Brain microvascular endothelial cell (primary cell): ENCODE results near the gene MTX1.
"Not testable (repeated sequence)": the region's sequence is repeated elsewhere in the genome, so short reads cannot be mapped to it uniquely, and the experiment has no call there.

Source experiments
- DNase-seq: peaks from one replicate; pipeline ENCODE4 v3.0.0-alpha.2; 2020
- H3K27ac ChIP-seq: fragments of 250-450 bp; sonication (Bioruptor Pico); 2 replicates; pipeline ENCODE4 v1.5.1; 2020; ENCODE audit warnings: mild to moderate bottlenecking, moderate library complexity
- H3K27me3 ChIP-seq: fragments of 250-450 bp; sonication (Bioruptor Pico); replicated peaks from 2 replicates; pipeline ENCODE4 v1.5.1; 2020; ENCODE audit warnings: mild to moderate bottlenecking
- H3K36me3 ChIP-seq: fragments of 250-450 bp; sonication (Bioruptor Pico); replicated peaks from 2 replicates; pipeline ENCODE4 v1.5.1; 2020; ENCODE audit warnings: mild to moderate bottlenecking
- H3K4me3 ChIP-seq: 2 replicates; pipeline ENCODE4 v1.5.1; 2011; ENCODE audit warnings: low read depth, mild to moderate bottlenecking, control low read depth, low read length, moderate library complexity
- in situ Hi-C: cut with HindIII; loops from 2 replicates; pipeline ENCODE4 v1.10.0; 2017; ENCODE audit warnings: low sequenced_read_pairs, low pct_ligation_motif_present
- TF ChIP-seq, protein P1 (sequence below): IDR thresholded peaks from 2 replicates; pipeline ENCODE4 v1.5.1; 2011; ENCODE audit warnings: low read depth, mild to moderate bottlenecking, moderate library complexity, low read length, control low read depth, inconsistent platforms; ENCODE audit errors: missing control alignments

The MTX1 gene

DNA sequence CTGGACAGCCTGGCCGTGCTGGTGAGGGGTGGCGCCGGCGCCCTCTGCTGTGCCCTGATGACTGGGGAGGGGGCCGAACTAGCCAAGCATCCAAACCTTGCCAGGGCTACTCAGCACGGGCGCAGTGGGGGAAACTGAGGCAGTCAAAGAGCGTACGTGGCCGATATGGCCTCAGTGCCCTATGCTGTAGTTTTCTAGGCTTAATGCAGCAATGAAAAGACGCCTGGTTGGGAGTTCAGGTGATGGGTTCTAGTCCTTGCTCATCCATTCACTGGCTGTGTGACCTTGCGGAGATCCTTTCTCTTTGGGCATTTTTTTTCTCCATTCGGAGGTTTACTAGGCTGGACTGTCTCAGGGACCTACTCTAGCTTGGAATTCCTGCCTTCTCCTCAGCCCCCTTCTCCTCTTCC, 822 bp downstream of the MTX1 start:
- TF ChIP-seq, protein P1, sequence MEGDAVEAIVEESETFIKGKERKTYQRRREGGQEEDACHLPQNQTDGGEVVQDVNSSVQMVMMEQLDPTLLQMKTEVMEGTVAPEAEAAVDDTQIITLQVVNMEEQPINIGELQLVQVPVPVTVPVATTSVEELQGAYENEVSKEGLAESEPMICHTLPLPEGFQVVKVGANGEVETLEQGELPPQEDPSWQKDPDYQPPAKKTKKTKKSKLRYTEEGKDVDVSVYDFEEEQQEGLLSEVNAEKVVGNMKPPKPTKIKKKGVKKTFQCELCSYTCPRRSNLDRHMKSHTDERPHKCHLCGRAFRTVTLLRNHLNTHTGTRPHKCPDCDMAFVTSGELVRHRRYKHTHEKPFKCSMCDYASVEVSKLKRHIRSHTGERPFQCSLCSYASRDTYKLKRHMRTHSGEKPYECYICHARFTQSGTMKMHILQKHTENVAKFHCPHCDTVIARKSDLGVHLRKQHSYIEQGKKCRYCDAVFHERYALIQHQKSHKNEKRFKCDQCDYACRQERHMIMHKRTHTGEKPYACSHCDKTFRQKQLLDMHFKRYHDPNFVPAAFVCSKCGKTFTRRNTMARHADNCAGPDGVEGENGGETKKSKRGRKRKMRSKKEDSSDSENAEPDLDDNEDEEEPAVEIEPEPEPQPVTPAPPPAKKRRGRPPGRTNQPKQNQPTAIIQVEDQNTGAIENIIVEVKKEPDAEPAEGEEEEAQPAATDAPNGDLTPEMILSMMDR: no peak
- H3K4me3 ChIP-seq: peak overlapping the region; percentile 98
- no peaks in the 10 kb centered on the region for H3K27me3 ChIP-seq
- H3K36me3 ChIP-seq: peaks cover 6% of the 10 kb centered on the region
- H3K27ac ChIP-seq: peak overlapping the region; percentile 100
- DNase-seq: no peak
- in situ Hi-C loops: no loop called here

DNA sequence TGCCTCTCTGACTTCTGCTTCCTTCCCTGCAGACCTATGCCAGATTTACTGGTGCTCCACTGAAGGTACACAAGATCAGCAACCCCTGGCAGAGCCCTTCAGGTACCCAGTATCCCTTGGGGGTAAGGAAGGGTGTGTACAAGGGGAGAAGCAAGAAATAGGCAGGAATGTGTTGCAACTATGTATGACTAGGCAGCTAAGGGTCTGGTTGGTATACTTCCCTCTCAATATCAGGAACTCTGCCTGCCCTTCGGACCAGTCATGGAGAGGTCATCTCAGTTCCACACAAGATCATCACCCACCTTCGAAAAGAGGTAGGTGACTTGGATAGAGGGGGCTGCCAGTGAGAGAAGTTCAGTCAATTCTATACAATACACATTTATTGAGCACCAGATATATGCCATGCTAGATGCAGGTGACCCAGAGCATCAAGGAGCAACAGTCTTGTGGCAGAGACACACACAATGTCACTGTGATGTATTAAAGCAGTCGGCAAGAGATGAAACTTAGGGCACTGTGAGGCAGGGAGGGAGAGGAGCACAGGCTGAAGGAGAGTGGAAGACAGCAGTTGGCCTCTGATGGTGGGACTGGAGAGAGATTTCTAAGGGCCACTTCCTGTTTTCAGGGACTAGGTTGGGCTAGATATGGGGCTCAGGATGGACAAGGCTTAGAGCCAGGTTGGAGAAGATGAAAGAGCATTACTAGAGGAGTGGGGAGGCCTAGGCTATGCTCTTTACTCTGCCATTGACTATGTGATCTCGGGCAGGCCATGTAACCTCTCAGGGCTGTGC, 2.0 kb downstream of the MTX1 start:
- Histone ChIP-seq H3K27me3 (no peaks in the 10 kb centered on the region), H3K27ac (no peak overlapping the region), H3K36me3 (peaks cover 6% of the 10 kb centered on the region), H3K4me3 (no peak overlapping the region)
- in situ Hi-C loops: no loop called here
- DNase-seq: no peak
- TF ChIP-seq, protein P1: no peak

DNA sequence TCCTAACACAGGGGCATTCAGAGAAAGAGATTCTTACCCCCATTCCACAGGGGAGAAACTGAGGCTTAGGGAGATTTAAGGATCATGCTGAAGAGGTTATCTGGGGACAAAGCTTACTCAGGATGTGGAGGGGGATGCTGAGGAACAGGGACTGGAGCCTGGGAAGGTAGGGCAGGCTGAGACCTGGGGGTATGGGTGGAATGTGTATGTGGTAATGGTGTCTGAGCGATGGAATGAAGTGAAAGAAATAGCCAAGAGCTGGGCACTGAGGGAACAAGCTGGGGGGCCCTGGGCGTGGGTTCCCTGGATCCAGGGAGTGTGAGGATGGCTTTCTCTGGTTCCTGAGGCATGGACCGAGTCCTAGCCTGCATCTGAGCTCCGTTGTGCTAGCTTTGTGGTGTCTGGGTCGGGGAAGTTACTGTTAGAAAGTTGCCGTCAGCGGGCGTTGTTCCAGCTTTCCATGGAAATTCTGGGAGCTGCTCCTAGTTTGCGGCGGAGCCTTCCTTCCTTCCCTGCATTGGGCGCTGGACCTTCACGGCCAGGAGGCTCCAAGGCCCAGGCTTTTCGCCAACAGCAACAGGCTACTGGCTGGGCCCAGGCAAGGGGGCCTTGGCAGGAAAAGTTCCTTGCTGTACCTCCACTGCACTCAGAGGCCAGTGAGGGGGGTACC, 3.0 kb downstream of the MTX1 start:
- H3K27ac ChIP-seq, H3K4me3 ChIP-seq, H3K36me3 ChIP-seq, DNase-seq, in situ Hi-C loops, H3K27me3 ChIP-seq: not testable (repeated sequence)

DNA sequence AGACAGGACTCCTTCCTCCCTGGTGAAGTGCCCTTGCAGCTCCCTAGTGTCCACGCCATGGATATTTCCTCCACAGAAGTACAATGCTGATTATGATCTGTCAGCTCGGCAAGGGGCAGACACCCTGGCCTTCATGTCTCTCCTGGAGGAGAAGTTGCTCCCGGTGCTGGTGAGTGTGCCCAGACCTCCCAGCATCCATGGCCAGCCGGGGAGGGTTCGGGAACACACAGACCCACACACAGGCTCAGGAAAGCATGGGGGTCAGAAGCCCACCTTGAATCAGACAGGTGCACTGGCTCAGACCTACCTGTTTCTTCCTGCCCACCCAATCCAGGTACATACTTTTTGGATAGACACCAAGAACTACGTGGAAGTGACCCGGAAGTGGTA, 3.6 kb downstream of the MTX1 start:
- H3K4me3 ChIP-seq, DNase-seq, H3K27ac ChIP-seq, H3K36me3 ChIP-seq, H3K27me3 ChIP-seq, in situ Hi-C loops: not testable (repeated sequence)

DNA sequence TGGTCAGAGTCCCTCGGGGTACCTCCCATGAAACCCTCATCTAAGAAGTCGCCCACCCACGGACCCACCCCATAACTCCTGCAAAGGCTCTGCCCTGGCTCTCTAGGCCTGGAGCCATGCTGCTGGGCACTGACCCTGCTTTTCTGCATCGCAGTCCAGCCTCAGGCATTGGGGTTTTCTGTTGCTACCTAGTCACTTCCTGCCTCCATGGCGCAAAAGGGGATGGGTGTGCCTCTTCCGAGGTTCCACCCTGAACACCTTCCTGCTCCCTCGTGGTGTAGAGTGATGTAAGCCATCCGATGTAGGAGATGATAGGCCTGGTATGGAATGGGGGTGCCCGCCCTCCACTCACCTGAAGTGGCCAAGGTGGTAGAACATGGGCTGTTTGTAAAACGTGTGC, 6.2 kb downstream of the MTX1 start:
- H3K36me3 ChIP-seq, DNase-seq, H3K4me3 ChIP-seq, H3K27ac ChIP-seq, H3K27me3 ChIP-seq, in situ Hi-C loops: not testable (repeated sequence)

DNA sequence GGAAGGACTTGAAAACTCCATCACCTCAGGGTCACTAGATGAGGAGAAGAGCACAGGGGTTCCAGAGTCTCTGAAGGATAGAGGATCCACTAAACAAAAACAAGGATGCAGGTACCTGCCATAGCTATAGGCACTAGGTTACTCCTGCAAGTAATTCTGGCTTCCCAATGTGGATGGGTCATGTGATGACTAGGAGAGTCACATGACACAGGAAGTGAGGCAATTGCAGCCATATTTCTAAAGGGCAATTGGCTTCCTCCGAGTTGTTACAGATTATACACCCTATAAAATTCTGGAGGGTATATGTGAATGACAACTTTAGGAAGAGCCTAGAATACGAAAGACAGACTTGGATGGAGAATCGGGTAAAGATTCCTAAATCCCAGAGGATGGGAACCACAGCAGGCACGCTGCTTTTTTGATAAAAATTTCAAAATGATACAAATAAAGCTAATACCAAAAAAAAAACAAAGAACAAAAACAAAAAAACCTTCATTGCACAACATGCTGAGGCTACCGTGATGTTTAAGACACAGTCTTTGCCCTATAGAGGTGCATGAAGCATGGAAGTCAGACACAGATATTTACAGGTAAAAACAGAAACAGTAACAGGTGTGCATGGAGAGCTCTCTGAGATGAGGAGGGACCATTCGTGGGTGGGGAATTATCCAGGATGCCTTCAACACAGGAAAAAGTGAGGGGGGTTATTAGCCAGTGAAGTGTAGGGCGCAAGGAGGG, 10.5 kb downstream of the MTX1 start:
- TF ChIP-seq, protein P1: no peak
- in situ Hi-C loops: no loop called here
- peak; percentile 66 for DNase-seq
- no peaks in the 10 kb centered on the region for H3K36me3 ChIP-seq
- H3K4me3 ChIP-seq: peak overlapping the region; percentile 3
- H3K27ac ChIP-seq: no peak overlapping the region
- H3K27me3 ChIP-seq: no peaks in the 10 kb centered on the region

DNA sequence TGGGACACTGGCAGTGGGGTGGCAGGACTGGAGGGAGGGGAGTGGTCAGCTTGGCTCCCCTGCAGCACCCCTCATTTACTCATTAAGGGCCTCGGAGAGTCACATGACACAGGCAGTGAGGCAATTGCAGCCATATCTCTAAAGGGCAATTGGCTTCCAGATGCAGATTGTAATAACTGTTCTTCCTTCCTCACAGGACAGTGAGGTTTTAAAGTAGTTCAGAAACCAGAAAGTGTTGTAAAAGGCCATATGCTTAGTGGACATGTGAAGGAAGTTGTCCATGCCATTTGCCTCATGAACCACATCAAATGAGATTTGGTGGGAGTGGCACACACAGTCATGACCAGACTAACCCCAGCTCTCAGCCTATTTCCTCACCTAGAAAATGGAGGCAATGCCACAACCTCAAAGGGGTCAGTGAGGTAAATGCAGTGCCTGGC, 11.1 kb downstream of the MTX1 start:
- DNase-seq: no peak
- Histone ChIP-seq H3K4me3 (no peak overlapping the region), H3K36me3 (no peaks in the 10 kb centered on the region), H3K27me3 (no peaks in the 10 kb centered on the region), H3K27ac (no peak overlapping the region)
- in situ Hi-C loops: no loop called here
- TF ChIP-seq, protein P1: no peak

DNA sequence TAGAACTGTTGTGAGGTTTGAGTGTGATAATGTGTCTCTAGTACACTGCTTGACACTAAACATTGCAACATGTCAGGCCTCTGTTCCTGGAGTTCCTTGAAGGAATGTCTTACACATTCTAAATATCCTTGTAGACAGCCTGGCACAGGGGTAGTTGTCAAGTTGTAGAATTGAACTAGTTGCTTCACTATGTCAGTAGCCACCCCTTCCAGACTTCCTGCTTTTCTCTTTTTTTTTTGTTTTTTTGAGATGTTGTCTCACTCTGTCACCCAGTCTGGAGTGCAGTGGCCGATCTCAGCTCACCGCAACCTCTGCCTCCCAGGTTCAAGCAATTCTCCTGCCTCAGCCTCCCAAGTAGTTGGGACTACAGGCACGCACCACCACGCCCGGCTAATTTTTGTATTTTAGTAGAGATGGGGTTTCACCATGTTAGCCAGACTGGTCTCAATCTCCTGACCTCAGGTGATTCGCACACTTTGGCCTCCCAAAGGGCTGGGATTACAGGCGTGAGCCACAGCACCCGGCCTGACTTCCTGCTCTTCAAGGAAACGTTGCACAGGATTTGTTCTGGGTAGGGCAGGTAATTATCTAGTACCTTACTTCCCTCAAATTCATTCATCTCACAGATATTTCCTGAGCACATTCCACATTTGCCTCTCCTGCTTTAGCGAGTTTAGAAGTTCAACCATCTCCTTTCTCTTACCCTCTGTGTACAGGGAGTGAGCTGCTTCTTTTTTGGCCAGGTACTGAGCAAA, 11.9 kb downstream of the MTX1 start:
- H3K27ac ChIP-seq, H3K27me3 ChIP-seq, H3K4me3 ChIP-seq, DNase-seq, in situ Hi-C loops, H3K36me3 ChIP-seq: not testable (repeated sequence)
